Pericardium fibroblast (primary cell): Measurements from ENCODE around the gene KRTAP10-3. TPM values are rescaled to one million over a fixed set of nuclear protein-coding genes. Genes with fewer than 3 reads are reported as not detected.

ENCODE experiments used
- total RNA-seq: library from RNA; depleted of rRNA; stranded (reverse); fragments of >200 nt; gene quantifications from 2 replicates; pipeline ENCODE4 v1.2.3, GENCODE V29; 2015

The KRTAP10-3 gene
- total RNA-seq = not detected in 2 replicates

GRCh38 chr21:44558695-44559094, at the start of gene KRTAP10-3:
Gene KRTAP10-3, minus strand, starts transcription at chr21:44558795. Its CDS starts 80 bp downstream, at chr21:44558715.

GRCh38 chr21:44600118-44600978, 41.8 kb upstream of the KRTAP10-3 start, which contains the start of gene KRTAP10-7:
Gene KRTAP10-7, plus strand, starts transcription at chr21:44600597. Its CDS starts 25 bp downstream, at chr21:44600622.

GRCh38 chr21:44592446-44593311, 34.1 kb upstream of the KRTAP10-3 start, which contains the start of gene KRTAP10-6:
Gene KRTAP10-6, minus strand, starts transcription at chr21:44592505. Its CDS starts 21 bp downstream, at chr21:44592484.

GRCh38 chr21:44580231-44580821, 21.7 kb upstream of the KRTAP10-3 start, which contains the start of gene KRTAP10-5:
Gene KRTAP10-5, minus strand, starts transcription at chr21:44580604. Its CDS starts 26 bp downstream, at chr21:44580578.

DNA sequence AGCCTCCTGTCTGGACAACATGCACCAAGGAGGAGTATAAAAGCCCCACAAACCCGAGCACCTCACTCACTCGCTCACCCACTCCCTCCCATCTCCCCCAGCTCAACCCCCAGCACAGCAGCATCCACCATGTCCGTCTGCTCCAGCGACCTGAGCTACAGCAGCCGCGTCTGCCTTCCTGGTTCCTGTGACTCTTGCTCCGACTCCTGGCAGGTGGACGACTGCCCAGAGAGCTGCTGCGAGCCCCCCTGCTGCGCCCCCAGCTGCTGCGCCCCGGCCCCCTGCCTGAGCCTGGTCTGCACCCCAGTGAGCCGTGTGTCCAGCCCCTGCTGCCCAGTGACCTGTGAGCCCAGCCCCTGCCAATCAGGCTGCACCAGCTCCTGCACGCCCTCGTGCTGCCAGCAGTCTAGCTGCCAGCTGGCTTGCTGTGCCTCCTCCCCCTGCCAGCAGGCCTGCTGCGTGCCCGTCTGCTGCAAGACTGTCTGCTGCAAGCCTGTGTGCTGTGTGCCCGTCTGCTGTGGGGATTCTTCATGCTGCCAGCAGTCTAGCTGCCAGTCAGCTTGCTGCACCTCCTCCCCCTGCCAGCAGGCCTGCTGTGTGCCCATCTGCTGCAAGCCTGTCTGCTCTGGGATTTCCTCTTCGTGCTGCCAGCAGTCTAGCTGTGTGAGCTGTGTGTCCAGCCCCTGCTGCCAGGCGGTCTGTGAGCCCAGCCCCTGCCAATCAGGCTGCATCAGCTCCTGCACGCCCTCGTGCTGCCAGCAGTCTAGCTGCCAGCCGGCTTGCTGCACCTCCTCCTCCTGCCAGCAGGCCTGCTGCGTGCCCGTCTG, 15.2 kb upstream of the KRTAP10-3 start, which contains the start of gene KRTAP10-4:
TSS of gene KRTAP10-4 (plus strand) at position 100 of the 827 bp plus-strand sequence. CDS start at position 130, 30 bp downstream.

DNA sequence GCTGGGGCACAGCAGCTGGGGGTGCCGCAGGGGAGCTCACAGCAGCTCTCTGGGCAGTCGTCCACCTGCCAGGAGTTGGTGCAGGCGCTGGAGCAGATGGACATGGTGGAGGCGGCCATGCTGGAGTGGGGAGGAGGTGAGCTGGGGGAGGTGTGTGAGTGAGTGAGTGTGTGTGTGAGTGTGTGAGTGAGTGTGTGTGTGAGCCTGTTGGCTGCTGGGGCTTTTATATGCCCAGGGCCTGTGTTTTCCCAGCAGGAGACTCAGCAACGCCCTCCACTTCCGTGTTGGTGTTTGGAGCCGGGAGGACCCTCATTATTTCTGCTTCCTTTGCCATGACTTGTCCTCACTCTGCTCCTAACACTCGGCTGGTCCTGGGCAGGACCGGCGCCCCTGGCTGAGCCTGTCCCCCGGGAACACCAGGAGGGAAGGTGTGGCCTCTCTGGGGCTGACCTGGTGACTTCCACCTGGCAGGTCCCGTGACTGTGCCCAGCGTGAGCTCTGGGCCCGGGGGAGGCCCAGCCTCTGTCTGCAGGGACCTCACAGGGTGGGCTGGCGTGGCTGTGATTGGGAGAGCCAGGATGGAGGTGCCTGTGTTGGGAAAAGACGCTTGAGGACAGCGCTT, 7.1 kb downstream of the KRTAP10-3 start, which contains the start of gene KRTAP10-2:
TSS of gene KRTAP10-2 (minus strand) at position 166 of the 622 bp plus-strand sequence. CDS start at position 119, 47 bp downstream.

DNA sequence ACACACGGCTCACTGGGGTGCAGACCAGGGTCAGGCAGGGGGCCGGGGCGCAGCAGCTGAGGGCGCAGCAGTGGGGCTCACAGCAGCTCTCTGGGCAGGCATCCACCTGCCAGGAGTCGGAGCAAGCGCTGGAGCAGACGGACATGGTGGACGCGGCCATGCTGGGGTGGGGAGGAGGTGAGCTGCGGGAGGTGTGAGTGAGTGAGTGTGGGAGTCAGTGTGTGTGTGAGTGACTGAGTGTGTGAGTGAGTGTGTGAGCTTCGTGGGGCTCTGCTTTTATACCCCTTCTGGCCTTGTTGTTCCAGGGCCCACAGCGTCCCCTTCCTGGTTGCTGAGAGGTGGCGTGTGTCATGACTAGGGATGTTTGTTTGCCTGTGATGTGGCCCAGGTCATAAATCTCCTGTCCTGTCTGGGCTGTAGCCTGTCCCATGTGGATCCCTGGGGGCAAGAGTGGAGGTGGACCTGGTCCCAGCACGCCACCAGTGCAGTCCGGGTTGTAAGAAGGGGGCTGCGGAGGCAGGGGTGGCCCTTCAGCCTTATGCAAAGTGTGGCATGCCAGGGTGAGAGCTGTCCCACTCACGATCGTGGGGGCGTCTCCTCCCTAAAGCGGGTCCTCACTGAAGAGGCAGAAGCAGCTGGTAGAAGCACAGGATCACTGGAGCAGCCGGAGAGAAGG, 18.5 kb downstream of the KRTAP10-3 start, which contains the start of gene KRTAP10-1:
TSS of gene KRTAP10-1 (minus strand) at position 205 of the 676 bp plus-strand sequence. CDS start at position 160, 45 bp downstream.

Other genes starting within 250 kb of the KRTAP10-3 start
- gene CFAP410, start 219.4 kb downstream of the KRTAP10-3 start, total RNA-seq = 18.7 and 21.5 TPM in 2 replicates
- not detected in 2 replicates for gene TRPM2, start 205.2 kb downstream of the KRTAP10-3 start, total RNA-seq
- 3.0 and 3.5 TPM in 2 replicates for gene LRRC3, start 103.3 kb downstream of the KRTAP10-3 start, total RNA-seq
- gene KRTAP10-1, start 18.6 kb downstream of the KRTAP10-3 start, total RNA-seq = not detected in 2 replicates
- gene KRTAP10-2, start 7.3 kb downstream of the KRTAP10-3 start, total RNA-seq = not detected in 2 replicates
- gene KRTAP10-4, start 14.9 kb upstream of the KRTAP10-3 start, total RNA-seq = not detected in 2 replicates
- not detected in 2 replicates for gene KRTAP10-5, start 21.8 kb upstream of the KRTAP10-3 start, total RNA-seq
- not detected in 2 replicates for gene KRTAP10-6, start 33.7 kb upstream of the KRTAP10-3 start, total RNA-seq
- not detected in 2 replicates for gene KRTAP10-7, start 41.8 kb upstream of the KRTAP10-3 start, total RNA-seq
- gene KRTAP10-8, start 53.3 kb upstream of the KRTAP10-3 start, total RNA-seq = not detected in 2 replicates
- not detected in 2 replicates for gene KRTAP10-9, start 68.3 kb upstream of the KRTAP10-3 start, total RNA-seq
- not detected in 2 replicates for gene KRTAP10-10, start 78.6 kb upstream of the KRTAP10-3 start, total RNA-seq
- not detected in 2 replicates for gene KRTAP10-11, start 87.6 kb upstream of the KRTAP10-3 start, total RNA-seq
- gene KRTAP12-4, start 95.9 kb upstream of the KRTAP10-3 start, total RNA-seq = not detected in 2 replicates
- gene KRTAP12-3, start 99.1 kb upstream of the KRTAP10-3 start, total RNA-seq = not detected in 2 replicates
- gene KRTAP12-2, start 108.1 kb upstream of the KRTAP10-3 start, total RNA-seq = not detected in 2 replicates
- not detected in 2 replicates for gene KRTAP12-1, start 123.4 kb upstream of the KRTAP10-3 start, total RNA-seq
- not detected in 2 replicates for gene KRTAP10-12, start 138.4 kb upstream of the KRTAP10-3 start, total RNA-seq
- not detected in 2 replicates for gene TSPEAR, start 152.8 kb upstream of the KRTAP10-3 start, total RNA-seq
- 35.5 and 37.3 TPM in 2 replicates for gene UBE2G2, start 243.0 kb upstream of the KRTAP10-3 start, total RNA-seq